H9 (cell line): ENCODE data around the gene BRD1. TPM values are rescaled to one million over a fixed set of nuclear protein-coding genes. Genes with fewer than 3 reads are reported as not detected.

Source experiments
- DNase-seq: peaks from one replicate; pipeline ENCODE4 v3.0.0-alpha.2; 2017
- H2AFZ ChIP-seq: one replicate; pipeline ENCODE4 v1.6.1; 2013; ENCODE audit warnings: mild to moderate bottlenecking, low read length, control low read depth, moderate library complexity
- H2AK5ac ChIP-seq: 2 replicates; pipeline ENCODE4 v1.6.1; 2013; ENCODE audit warnings: low read length, control low read depth, mixed read lengths; ENCODE audit not compliant: insufficient read length
- H2BK120ac ChIP-seq: one replicate; pipeline ENCODE4 v1.6.1; 2013; ENCODE audit warnings: low read depth, mild to moderate bottlenecking, low read length, control low read depth, inconsistent platforms; ENCODE audit not compliant: poor library complexity, severe bottlenecking
- H2BK12ac ChIP-seq: 2 replicates; pipeline ENCODE4 v1.6.1; 2013; ENCODE audit warnings: low read length, control low read depth, mixed read lengths, low read depth; ENCODE audit not compliant: insufficient read length
- H2BK15ac ChIP-seq: 2 replicates; pipeline ENCODE4 v1.6.1; 2013; ENCODE audit warnings: low read depth, low read length, control low read depth
- H2BK20ac ChIP-seq: one replicate; pipeline ENCODE4 v1.6.1; 2013; ENCODE audit warnings: low read depth, mild to moderate bottlenecking, low read length, control low read depth, inconsistent platforms; ENCODE audit not compliant: poor library complexity, severe bottlenecking
- H2BK5ac ChIP-seq: 2 replicates; pipeline ENCODE4 v1.6.1; 2013; ENCODE audit warnings: low read length, control low read depth, mixed read lengths; ENCODE audit not compliant: insufficient read length
- H3K14ac ChIP-seq: 2 replicates; pipeline ENCODE4 v1.6.1; 2013; ENCODE audit warnings: low read length, control low read depth; ENCODE audit not compliant: insufficient read depth
- H3K18ac ChIP-seq: 2 replicates; pipeline ENCODE4 v1.6.1; 2013; ENCODE audit warnings: low read depth, mild to moderate bottlenecking, mixed read lengths, low read length, control low read depth; ENCODE audit not compliant: insufficient read length
- H3K23ac ChIP-seq: 2 replicates; pipeline ENCODE4 v1.6.1; 2013; ENCODE audit warnings: low read length, control low read depth, mixed read lengths, low read depth; ENCODE audit not compliant: insufficient read length
- H3K23me2 ChIP-seq: 2 replicates; pipeline ENCODE4 v1.6.1; 2013; ENCODE audit warnings: low read depth, mild to moderate bottlenecking, mixed read lengths, low read length, control low read depth; ENCODE audit not compliant: insufficient read length, poor library complexity, severe bottlenecking
- H3K27ac ChIP-seq: 2 replicates; pipeline ENCODE4 v1.5.1; 2013; ENCODE audit warnings: low read length, control low read depth, mixed read lengths, low read depth; ENCODE audit not compliant: insufficient read length
- H3K27me3 ChIP-seq: 2 replicates; pipeline ENCODE4 v1.6.1; 2013; ENCODE audit warnings: low read length, control low read depth, inconsistent platforms; ENCODE audit not compliant: insufficient read depth
- H3K4ac ChIP-seq: 2 replicates; pipeline ENCODE4 v1.6.1; 2013; ENCODE audit warnings: low read depth, mild to moderate bottlenecking, control low read depth, inconsistent platforms, low read length, moderate library complexity
- H3K4me1 ChIP-seq: 2 replicates; pipeline ENCODE4 v1.6.1; 2013; ENCODE audit warnings: low read length, control low read depth, inconsistent platforms; ENCODE audit not compliant: insufficient read depth
- H3K4me2 ChIP-seq: 2 replicates; pipeline ENCODE4 v1.6.1; 2013; ENCODE audit warnings: low read length, control low read depth, mixed read lengths; ENCODE audit not compliant: insufficient read length, insufficient read depth
- H3K56ac ChIP-seq: 2 replicates; pipeline ENCODE4 v1.6.1; 2013; ENCODE audit warnings: low read depth, mild to moderate bottlenecking, mixed read lengths, low read length, control low read depth; ENCODE audit not compliant: insufficient read length
- H3K79me1 ChIP-seq: 2 replicates; pipeline ENCODE4 v1.6.1; 2013; ENCODE audit warnings: low read depth, mild to moderate bottlenecking, moderate library complexity, low read length, control low read depth, inconsistent platforms; ENCODE audit not compliant: insufficient read depth, poor library complexity, severe bottlenecking
- H3K79me2 ChIP-seq: 2 replicates; pipeline ENCODE4 v1.6.1; 2013; ENCODE audit warnings: low read length, control low read depth, inconsistent platforms; ENCODE audit not compliant: insufficient read depth
- H3K9ac ChIP-seq: 2 replicates; pipeline ENCODE4 v1.6.1; 2013; ENCODE audit warnings: low read length, control low read depth, mixed read lengths; ENCODE audit not compliant: insufficient read length; ENCODE audit errors: extremely low read depth
- H3K9me3 ChIP-seq: one replicate; pipeline ENCODE4 v1.6.1; 2013; ENCODE audit warnings: low read depth, low read length, inconsistent platforms; ENCODE audit not compliant: control insufficient read depth
- H3T11ph ChIP-seq: one replicate; pipeline ENCODE4 v1.6.1; 2013; ENCODE audit warnings: mild to moderate bottlenecking, low read length, control low read depth, inconsistent platforms
- H4K20me1 ChIP-seq: one replicate; pipeline ENCODE4 v1.6.1; 2013; ENCODE audit not compliant: control insufficient read depth, insufficient read length, insufficient read depth
- H4K5ac ChIP-seq: 2 replicates; pipeline ENCODE4 v1.6.1; 2013; ENCODE audit warnings: low read depth, mild to moderate bottlenecking, mixed read lengths, low read length, control low read depth; ENCODE audit not compliant: insufficient read length
- H4K8ac ChIP-seq: replicated peaks from 2 replicates; pipeline ENCODE4 v1.6.1; 2013; ENCODE audit warnings: low read length, control low read depth, mixed read lengths, low read depth; ENCODE audit not compliant: insufficient read length
- H4K91ac ChIP-seq: 2 replicates; pipeline ENCODE4 v1.6.1; 2013; ENCODE audit warnings: low read depth, mild to moderate bottlenecking, moderate library complexity, mixed read lengths, low read length, control low read depth; ENCODE audit not compliant: insufficient read length
- H3K27ac Mint-ChIP-seq, 3 experiments: 2 replicates in 2 of 3; 3 replicates in 1 of 3; pipeline ENCODE4 v1.8.0; 2020 to 2021; ENCODE audit warnings: mixed read lengths in 3 of 3, mild to moderate bottlenecking in 1 of 3, moderate library complexity in 1 of 3
- H3K27me3 Mint-ChIP-seq: 2 replicates; pipeline ENCODE4 v1.8.0; 2021; ENCODE audit warnings: low read depth, mild to moderate bottlenecking, moderate library complexity, mixed read lengths
- H3K36me3 Mint-ChIP-seq, 3 experiments: 2 replicates in 2 of 3; 3 replicates in 1 of 3; pipeline ENCODE4 v1.8.0; 2020 to 2021; ENCODE audit warnings: low read depth in 3 of 3, mixed read lengths in 3 of 3; ENCODE audit not compliant: insufficient read depth in 1 of 3
- H3K4me1 Mint-ChIP-seq, 2 experiments: 2 replicates each; pipeline ENCODE4 v1.8.0; 2020; ENCODE audit warnings: mixed read lengths in 2 of 2
- H3K4me3 Mint-ChIP-seq, 2 experiments: 2 replicates in 1 of 2; 3 replicates in 1 of 2; pipeline ENCODE4 v1.8.0; 2020 to 2021; ENCODE audit warnings: mild to moderate bottlenecking in 2 of 2, mixed read lengths in 2 of 2, moderate library complexity in 1 of 2
- H3K9me3 Mint-ChIP-seq, 2 experiments: 2 replicates in 1 of 2; 3 replicates in 1 of 2; pipeline ENCODE4 v1.8.0; 2020; ENCODE audit warnings: mild to moderate bottlenecking in 2 of 2, mixed read lengths in 2 of 2, moderate library complexity in 1 of 2
- CTCF ChIP-seq: fragments of 200-600 bp; sonication (generic); conservative IDR thresholded peaks from 3 replicates; pipeline ENCODE4 v1.8.0; 2021; ENCODE audit warnings: antibody characterized with exemption, mild to moderate bottlenecking
- WGBS: extraction: QIAGEN DNeasy Blood & Tissue Kit; methylation state at CpG from one replicate; pipeline ENCODE4 v1.1.7; 2013; ENCODE audit warnings: missing lambda C conversion rate, low lambda C conversion rate, mixed read lengths; ENCODE audit not compliant: insufficient read length; ENCODE audit errors: extremely low coverage; 5-methylcytosine and 5-hydroxymethylcytosine counted together
- total RNA-seq: library from RNA; stranded (reverse); gene quantifications from 2 replicates; pipeline ENCODE4 v1.2.1, GENCODE V29; 2021

BRD1 gene
- total RNA-seq, 1 experiment from 2014 or later = 51.3 TPM

- Histone ChIP-seq H2BK20ac (no peak overlapping the region), H2AK5ac (no peak overlapping the region), H3K4me1 (peaks cover 5% of the 10 kb centered on the region; the same call in 1 of the 2 replicates), H3K23me2 (peaks cover 17% of the 10 kb centered on the region), H4K91ac (no peak overlapping the region), H2AFZ (no peak overlapping the region), H3K27me3 (peaks cover 28% of the 10 kb centered on the region), H2BK15ac (no peak overlapping the region), H3K4me2 (peak overlapping the region; percentile 93), H4K20me1 (peaks cover 4% of the 10 kb centered on the region), H3K9ac (peak overlapping the region; percentile 63), H2BK5ac (no peak overlapping the region), H3K27ac (no peak overlapping the region), H3K23ac (no peak overlapping the region), H2BK12ac (no peak overlapping the region), H4K5ac (no peak overlapping the region), H3K4ac (no peak overlapping the region), H3K79me2 (peaks cover 30% of the 10 kb centered on the region; the same call in 1 of the 2 replicates), H3K56ac (no peak overlapping the region), H4K8ac (no peak overlapping the region), H3K9me3 (no peaks in the 10 kb centered on the region), H3T11ph (no peak overlapping the region), H3K79me1 (peaks cover 16% of the 10 kb centered on the region), H3K18ac (no peak overlapping the region), H2BK120ac (no peak overlapping the region), H3K14ac (peak overlapping the region; percentile 75; the same call in 1 of the 2 replicates)
- Mint-ChIP-seq H3K27me3 (peaks cover 37% of the 10 kb centered on the region), H3K4me3 (peak overlapping the region; percentile 88 to 97), H3K36me3 (peaks cover 0 to 5% (median 4%) of the 10 kb centered on the region in 3 experiments; a peak in 5 of 7 replicates), H3K4me1 (peaks cover 25 to 32% of the 10 kb centered on the region in 2 experiments), H3K9me3 (no peaks in the 10 kb centered on the region), H3K27ac (peak overlapping the region in 2 of 3 experiments; percentile 28 to 86; a peak in 1 of 7 replicates)
- no CpG with 5 or more reads among the region's 101 CpGs for WGBS
- DNase-seq = peak; percentile 38
- TF ChIP-seq CTCF = no peak
These were observed 26.5 kb upstream of the BRD1 start for GRCh38 chr22:49853981-49854831.
